H1 (cell line): ENCODE results near the gene CACNB2. TPM values are rescaled to one million over a fixed set of nuclear protein-coding genes. Genes with fewer than 3 reads are reported as not detected.

Experiments
- CTCF ChIA-PET: fragments of 300-600 bp; sonication (Branson Sonifier 250); formaldehyde crosslinking; loops from one replicate; lab custom pipeline; 2021; ENCODE audit not compliant: partially characterized antibody; lab: Charles Lee
- POLR2A ChIA-PET: fragments of 300-600 bp; sonication (Branson Sonifier 250); formaldehyde crosslinking; loops from one replicate; lab custom pipeline; 2021; ENCODE audit warnings: inconsistent platforms; ENCODE audit not compliant: partially characterized antibody; lab: Charles Lee
- DNase-seq, 2 experiments: peaks; one replicate each; pipeline versions ENCODE4 v3.0.0 to v3.0.0-alpha.2; 2010 to 2022; ENCODE audit warnings: low spot score in 2 of 2, low read depth in 1 of 2, mixed read lengths in 1 of 2
- FAIRE-seq: peaks from 2 replicates; lab custom pipeline; 2011; peaks lifted over from hg19 to GRCh38; lab: Jason Lieb, UNC
- H2AFZ ChIP-seq: 2 replicates; pipeline ENCODE4 v1.8.1; 2012; ENCODE audit warnings: low read length, inconsistent platforms
- H2AK5ac ChIP-seq: 2 replicates; pipeline ENCODE4 v1.6.1; 2013; ENCODE audit warnings: low read depth, low read length
- H2BK120ac ChIP-seq: replicated peaks from 2 replicates; pipeline ENCODE3; 2013; ENCODE audit warnings: low read depth, low read length, inconsistent platforms
- H2BK12ac ChIP-seq: 2 replicates; pipeline ENCODE4 v1.6.1; 2013; ENCODE audit warnings: low read depth, low read length
- H2BK15ac ChIP-seq: 2 replicates; pipeline ENCODE4 v1.6.1; 2013; ENCODE audit warnings: low read length
- H2BK20ac ChIP-seq: 2 replicates; pipeline ENCODE4 v1.6.1; 2013; ENCODE audit warnings: low read length
- H2BK5ac ChIP-seq: 2 replicates; pipeline ENCODE4 v1.6.1; 2013; ENCODE audit warnings: low read depth, low read length
- H3K14ac ChIP-seq: 2 replicates; pipeline ENCODE4 v1.6.1; 2013; ENCODE audit warnings: inconsistent platforms; ENCODE audit not compliant: insufficient read length
- H3K18ac ChIP-seq: 2 replicates; pipeline ENCODE4 v1.6.1; 2013; ENCODE audit warnings: low read length; ENCODE audit errors: extremely low read depth
- H3K23ac ChIP-seq: 2 replicates; pipeline ENCODE4 v1.6.1; 2013; ENCODE audit warnings: inconsistent platforms; ENCODE audit not compliant: insufficient read length
- H3K23me2 ChIP-seq: 2 replicates; pipeline ENCODE4 v1.6.1; 2013; ENCODE audit warnings: low read depth, low read length
- H3K27ac ChIP-seq: 2 replicates; pipeline ENCODE4 v1.6.1; 2011; ENCODE audit warnings: low read depth, low read length, inconsistent platforms
- H3K27me3 ChIP-seq, 4 experiments: replicated peaks in 1 of 4; 1 replicate in 1 of 4; 2 replicates in 3 of 4; pipeline versions ENCODE4 v1.6.1 to v1.8.1; 2011 to 2013; ENCODE audit warnings: low read length in 3 of 4, mild to moderate bottlenecking in 3 of 4, inconsistent platforms in 2 of 4, mixed read lengths in 2 of 4, moderate library complexity in 1 of 4; ENCODE audit not compliant: control insufficient read depth in 3 of 4, insufficient read depth in 3 of 4; ENCODE audit errors: extremely low read depth in 1 of 4
- H3K36me3 ChIP-seq, 4 experiments: 2 replicates each; pipeline versions ENCODE4 v1.6.1 to v1.8.1; 2011 to 2013; ENCODE audit warnings: mild to moderate bottlenecking in 4 of 4, low read length in 3 of 4, moderate library complexity in 2 of 4, control low read depth in 1 of 4, inconsistent platforms in 1 of 4; ENCODE audit not compliant: insufficient read depth in 4 of 4, control insufficient read depth in 2 of 4
- H3K4ac ChIP-seq: replicated peaks from 2 replicates; pipeline ENCODE3; 2013; ENCODE audit warnings: low read length, low read depth, mixed read lengths, inconsistent platforms; ENCODE audit not compliant: insufficient read length
- H3K4me1 ChIP-seq, 4 experiments: replicated peaks in 1 of 4; 1 replicate in 1 of 4; 2 replicates in 3 of 4; pipeline versions ENCODE4 v1.6.1 to v1.8.1; 2011 to 2013; ENCODE audit warnings: low read length in 3 of 4, inconsistent platforms in 2 of 4, mixed read lengths in 1 of 4; ENCODE audit not compliant: insufficient read depth in 4 of 4, control insufficient read depth in 3 of 4
- H3K4me2 ChIP-seq, 2 experiments: 2 replicates each; pipeline versions ENCODE4 v1.6.1 to v1.8.1; 2011 to 2013; ENCODE audit warnings: low read depth in 2 of 2, low read length in 2 of 2, control low read depth in 1 of 2, inconsistent platforms in 1 of 2, mild to moderate bottlenecking in 1 of 2; ENCODE audit not compliant: insufficient read depth in 1 of 2
- H3K4me3 ChIP-seq, 4 experiments: fragments of 200-600, 300-600 bp in 1 of 4; sonication (generic), shearing (Covaris generic), sonication (Bioruptor Twin) in 1 of 4; 2 replicates each; pipeline versions ENCODE4 v1.5.1 to v1.8.1; 2011 to 2016; ENCODE audit warnings: low read length in 4 of 4, low read depth in 3 of 4, control low read depth in 2 of 4, inconsistent platforms in 2 of 4, mild to moderate bottlenecking in 2 of 4, mixed read lengths in 1 of 4, moderate library complexity in 1 of 4; ENCODE audit not compliant: insufficient read depth in 2 of 4; ENCODE audit errors: extremely low read depth in 1 of 4
- H3K56ac ChIP-seq: replicated peaks from 2 replicates; pipeline ENCODE3; 2013; ENCODE audit warnings: low read depth, mild to moderate bottlenecking, mixed read lengths, low read length, inconsistent platforms; ENCODE audit not compliant: insufficient read length
- H3K79me1 ChIP-seq: 2 replicates; pipeline ENCODE4 v1.6.1; 2013; ENCODE audit warnings: low read depth, low read length, control low read depth
- H3K79me2 ChIP-seq, 2 experiments: 2 replicates each; pipeline versions ENCODE4 v1.6.1 to v1.8.1; 2012 to 2013; ENCODE audit warnings: low read length in 2 of 2, mild to moderate bottlenecking in 2 of 2, inconsistent platforms in 1 of 2; ENCODE audit not compliant: insufficient read depth in 2 of 2, control insufficient read depth in 1 of 2
- H3K9ac ChIP-seq, 4 experiments: replicated peaks in 1 of 4; 1 replicate in 1 of 4; 2 replicates in 3 of 4; pipeline versions ENCODE4 v1.6.1 to v1.8.1; 2011 to 2013; ENCODE audit warnings: low read depth in 3 of 4, low read length in 3 of 4, control low read depth in 2 of 4, mild to moderate bottlenecking in 2 of 4, moderate library complexity in 2 of 4, inconsistent platforms in 1 of 4; ENCODE audit errors: extremely low read depth in 1 of 4
- H3K9me3 ChIP-seq, 2 experiments: 2 replicates each; pipeline versions ENCODE4 v1.6.1 to v1.8.1; 2012 to 2013; ENCODE audit warnings: mild to moderate bottlenecking in 2 of 2, moderate library complexity in 2 of 2, control low read depth in 1 of 2, inconsistent platforms in 1 of 2, low read depth in 1 of 2, low read length in 1 of 2, mixed read lengths in 1 of 2; ENCODE audit not compliant: insufficient read depth in 2 of 2
- H4K20me1 ChIP-seq, 2 experiments: replicated peaks in 1 of 2; 2 replicates each; pipeline versions ENCODE3 to v1.8.1; 2011 to 2013; ENCODE audit warnings: inconsistent platforms in 2 of 2, low read length in 2 of 2, mild to moderate bottlenecking in 1 of 2; ENCODE audit not compliant: insufficient read depth in 2 of 2, control insufficient read depth in 1 of 2
- H4K5ac ChIP-seq: 2 replicates; pipeline ENCODE4 v1.6.1; 2013; ENCODE audit warnings: low read length, low read depth, mixed read lengths, inconsistent platforms; ENCODE audit not compliant: insufficient read length
- H4K8ac ChIP-seq: 2 replicates; pipeline ENCODE4 v1.8.0; 2013; ENCODE audit warnings: mild to moderate bottlenecking, moderate library complexity, low read length, inconsistent platforms; ENCODE audit not compliant: insufficient read depth; ENCODE audit errors: extremely low read depth
- H4K91ac ChIP-seq: replicated peaks from 2 replicates; pipeline ENCODE3; 2013; ENCODE audit warnings: low read length, mixed read lengths, inconsistent platforms; ENCODE audit not compliant: insufficient read length
- RFX5 ChIP-seq: IDR thresholded peaks from 2 replicates; pipeline ENCODE4 v1.6.1; 2011; ENCODE audit warnings: low read depth, low read length, improper control_type of control experiment, borderline replicate concordance
- SAP30 ChIP-seq: fragments of 300-600 bp; sonication (generic); IDR thresholded peaks from 2 replicates; pipeline ENCODE4 v1.7.1; 2012; ENCODE audit warnings: low read length, moderate library complexity, mild to moderate bottlenecking, inconsistent platforms; ENCODE audit not compliant: insufficient read depth, insufficient replicate concordance
- WGBS, 2 experiments: shearing (Covaris generic) in 1 of 2; methylation state at CpG; one replicate each; pipeline versions ENCODE4 v1.1.6 to v1.1.7; 2013 to 2015; ENCODE audit warnings: low lambda C conversion rate in 2 of 2, mixed read lengths in 2 of 2, inconsistent platforms in 1 of 2, low coverage in 1 of 2, missing lambda C conversion rate in 1 of 2; ENCODE audit not compliant: insufficient replicate concordance in 2 of 2, insufficient coverage in 1 of 2, insufficient read length in 1 of 2; ENCODE audit errors: extremely low coverage in 1 of 2, missing lambda C conversion rate in 1 of 2; 5-methylcytosine and 5-hydroxymethylcytosine counted together
- polyA plus RNA-seq, 7 experiments: library from polyadenylated mRNA; depleted of rRNA in 3 of 7; stranded (reverse) in 5 of 7; unstranded in 2 of 7; fragments of >200 nt in 5 of 7; fragments of 200-250 nt in 2 of 7; gene quantifications; 1 replicate in 5 of 7; 2 replicates in 1 of 7; 4 replicates in 1 of 7; pipeline versions ENCODE4 v1.2.1 to v1.2.3, GENCODE V29; 2011 to 2013; ENCODE audit warnings: missing spikeins in 2 of 7, mixed read lengths in 2 of 7
- total RNA-seq: library from RNA; stranded (reverse); fragmentation: NEBNext Ultra II Directional; extraction: Animal tissue kit (Norgen Biotek cat#: 25700); gene quantifications from 2 replicates; pipeline ENCODE4 v1.2.1, GENCODE V29; 2021

The CACNB2 gene
- total and polyA plus RNA-seq, 2 of the 8 experiments (the other 6 are each of a cell fraction or from before 2014, with no cell fraction given), result 2.4 to 3.2 TPM

- POLR2A ChIA-PET, result no interaction called here
- H2BK5ac ChIP-seq, result no peak overlapping the region
- no peak overlapping the region for H3K4ac ChIP-seq
- no peak overlapping the region for H3K18ac ChIP-seq
- no peaks in the 10 kb centered on the region for H3K4me1 ChIP-seq
- no peaks in the 10 kb centered on the region for H4K20me1 ChIP-seq
- no peaks in the 10 kb centered on the region for H3K36me3 ChIP-seq
- H2BK20ac ChIP-seq, result no peak overlapping the region
- H2AFZ ChIP-seq, result no peak overlapping the region
- CTCF ChIA-PET, result interaction anchor here (0.6 kb wide), 1 partner anchor 218 kb away, joined by 3 read pairs; no protein-coding TSS in a partner anchor
- no peak overlapping the region for H3K14ac ChIP-seq
- no peak overlapping the region for H4K8ac ChIP-seq
- H3K9ac ChIP-seq, result no peak overlapping the region
- no peak overlapping the region for H3K23ac ChIP-seq
- H3K79me1 ChIP-seq, result no peaks in the 10 kb centered on the region
- 96% methylated on average over 5 of the region's 5 CpGs; no CpG with 5 or more reads in 1 of the 2 experiments for WGBS, 2 experiments
- no peak overlapping the region for H3K4me3 ChIP-seq
- no peaks in the 10 kb centered on the region for H3K9me3 ChIP-seq
- no peak overlapping the region for H2BK15ac ChIP-seq
- no peak overlapping the region for H3K27ac ChIP-seq
- no peak for FAIRE-seq
- H2BK120ac ChIP-seq, result no peak overlapping the region
- DNase-seq, result no peak
- no peak overlapping the region for H3K56ac ChIP-seq
- no peak overlapping the region for H4K5ac ChIP-seq
- no peaks in the 10 kb centered on the region for H3K79me2 ChIP-seq
- H3K27me3 ChIP-seq, result no peaks in the 10 kb centered on the region
- TF ChIP-seq SAP30, result no peak
- TF ChIP-seq RFX5, result no peak
- no peak overlapping the region for H2BK12ac ChIP-seq
- no peak overlapping the region for H3K4me2 ChIP-seq
- no peak overlapping the region for H2AK5ac ChIP-seq
- no peak overlapping the region for H4K91ac ChIP-seq
- H3K23me2 ChIP-seq, result no peaks in the 10 kb centered on the region
These were observed 236.4 kb downstream of the CACNB2 start for GRCh38 chr10:18376650-18377049.
